Loucy (cell line): ENCODE results near the gene ATG7.

Experiments used
- H2AFZ ChIP-seq: fragments of 200-600 bp; sonication (generic); 2 replicates; pipeline ENCODE4 v1.6.0; 2016; ENCODE audit warnings: antibody characterized with exemption, mild to moderate bottlenecking, low read length, moderate library complexity
- H3F3A ChIP-seq: fragments of 200-600 bp; 2 replicates; pipeline ENCODE4 v1.6.0; 2016; ENCODE audit warnings: antibody characterized with exemption, low read depth, mild to moderate bottlenecking
- H3K27me3 ChIP-seq: fragments of 200-600 bp; sonication (generic); 2 replicates; pipeline ENCODE4 v1.6.1; 2014; ENCODE audit warnings: low read length, mild to moderate bottlenecking; ENCODE audit not compliant: insufficient read depth, poor library complexity, severe bottlenecking
- H3K36me3 ChIP-seq: fragments of 200-600 bp; sonication (generic); 2 replicates; pipeline ENCODE4 v1.6.1; 2016; ENCODE audit warnings: low read length; ENCODE audit not compliant: insufficient read depth
- H3K4me1 ChIP-seq: fragments of 200-600 bp; sonication (generic); 2 replicates; pipeline ENCODE4 v1.5.1; 2014; ENCODE audit warnings: low read length, mild to moderate bottlenecking; ENCODE audit not compliant: insufficient read depth, poor library complexity, severe bottlenecking
- H3K4me2 ChIP-seq: fragments of 200-600 bp; sonication (generic); 2 replicates; pipeline ENCODE4 v1.6.0; 2014; ENCODE audit warnings: antibody characterized with exemption, low read length, low read depth, mild to moderate bottlenecking; ENCODE audit not compliant: poor library complexity, severe bottlenecking
- H3K4me3 ChIP-seq: fragments of 200-600 bp; sonication (generic); 2 replicates; pipeline ENCODE4 v1.5.1; 2014; ENCODE audit warnings: low read length, mild to moderate bottlenecking, mixed read lengths; ENCODE audit not compliant: poor library complexity, severe bottlenecking
- H3K79me2 ChIP-seq: fragments of 200-600 bp; sonication (generic); 2 replicates; pipeline ENCODE4 v1.6.1; 2014; ENCODE audit warnings: low read length; ENCODE audit not compliant: insufficient read depth
- H3K9ac ChIP-seq: fragments of 200-600 bp; sonication (generic); 2 replicates; pipeline ENCODE4 v1.6.0; 2014; ENCODE audit warnings: mild to moderate bottlenecking, low read depth, low read length, moderate library complexity; ENCODE audit not compliant: poor library complexity, severe bottlenecking
- H3K9me2 ChIP-seq: fragments of 200-600 bp; sonication (generic); replicated peaks from 2 replicates; pipeline ENCODE4 v1.6.1; 2016; ENCODE audit warnings: low read depth, low read length, mixed read lengths
- H3K9me3 ChIP-seq: fragments of 200-600 bp; sonication (generic); 2 replicates; pipeline ENCODE4 v1.6.1; 2014; ENCODE audit warnings: mild to moderate bottlenecking, antibody characterized with exemption, low read length, low read depth; ENCODE audit not compliant: insufficient read depth
- H4K20me1 ChIP-seq: fragments of 200-600 bp; sonication (generic); 2 replicates; pipeline ENCODE4 v1.6.0; 2014; ENCODE audit warnings: antibody characterized with exemption, low read length, mild to moderate bottlenecking; ENCODE audit not compliant: insufficient read depth, poor library complexity, severe bottlenecking
- CTCF ChIP-seq: fragments of 200-600 bp; sonication (generic); conservative IDR thresholded peaks from 2 replicates; pipeline ENCODE4 v1.5.1; 2014; ENCODE audit warnings: mild to moderate bottlenecking, antibody characterized with exemption, low read length
- EZH2phosphoT487 ChIP-seq: fragments of 200-600 bp; IDR thresholded peaks from 2 replicates; pipeline ENCODE4 v1.6.1; 2018; ENCODE audit warnings: antibody characterized with exemption, mild to moderate bottlenecking, moderate library complexity, borderline replicate concordance

Gene ATG7, protein sequence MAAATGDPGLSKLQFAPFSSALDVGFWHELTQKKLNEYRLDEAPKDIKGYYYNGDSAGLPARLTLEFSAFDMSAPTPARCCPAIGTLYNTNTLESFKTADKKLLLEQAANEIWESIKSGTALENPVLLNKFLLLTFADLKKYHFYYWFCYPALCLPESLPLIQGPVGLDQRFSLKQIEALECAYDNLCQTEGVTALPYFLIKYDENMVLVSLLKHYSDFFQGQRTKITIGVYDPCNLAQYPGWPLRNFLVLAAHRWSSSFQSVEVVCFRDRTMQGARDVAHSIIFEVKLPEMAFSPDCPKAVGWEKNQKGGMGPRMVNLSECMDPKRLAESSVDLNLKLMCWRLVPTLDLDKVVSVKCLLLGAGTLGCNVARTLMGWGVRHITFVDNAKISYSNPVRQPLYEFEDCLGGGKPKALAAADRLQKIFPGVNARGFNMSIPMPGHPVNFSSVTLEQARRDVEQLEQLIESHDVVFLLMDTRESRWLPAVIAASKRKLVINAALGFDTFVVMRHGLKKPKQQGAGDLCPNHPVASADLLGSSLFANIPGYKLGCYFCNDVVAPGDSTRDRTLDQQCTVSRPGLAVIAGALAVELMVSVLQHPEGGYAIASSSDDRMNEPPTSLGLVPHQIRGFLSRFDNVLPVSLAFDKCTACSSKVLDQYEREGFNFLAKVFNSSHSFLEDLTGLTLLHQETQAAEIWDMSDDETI

DNA sequence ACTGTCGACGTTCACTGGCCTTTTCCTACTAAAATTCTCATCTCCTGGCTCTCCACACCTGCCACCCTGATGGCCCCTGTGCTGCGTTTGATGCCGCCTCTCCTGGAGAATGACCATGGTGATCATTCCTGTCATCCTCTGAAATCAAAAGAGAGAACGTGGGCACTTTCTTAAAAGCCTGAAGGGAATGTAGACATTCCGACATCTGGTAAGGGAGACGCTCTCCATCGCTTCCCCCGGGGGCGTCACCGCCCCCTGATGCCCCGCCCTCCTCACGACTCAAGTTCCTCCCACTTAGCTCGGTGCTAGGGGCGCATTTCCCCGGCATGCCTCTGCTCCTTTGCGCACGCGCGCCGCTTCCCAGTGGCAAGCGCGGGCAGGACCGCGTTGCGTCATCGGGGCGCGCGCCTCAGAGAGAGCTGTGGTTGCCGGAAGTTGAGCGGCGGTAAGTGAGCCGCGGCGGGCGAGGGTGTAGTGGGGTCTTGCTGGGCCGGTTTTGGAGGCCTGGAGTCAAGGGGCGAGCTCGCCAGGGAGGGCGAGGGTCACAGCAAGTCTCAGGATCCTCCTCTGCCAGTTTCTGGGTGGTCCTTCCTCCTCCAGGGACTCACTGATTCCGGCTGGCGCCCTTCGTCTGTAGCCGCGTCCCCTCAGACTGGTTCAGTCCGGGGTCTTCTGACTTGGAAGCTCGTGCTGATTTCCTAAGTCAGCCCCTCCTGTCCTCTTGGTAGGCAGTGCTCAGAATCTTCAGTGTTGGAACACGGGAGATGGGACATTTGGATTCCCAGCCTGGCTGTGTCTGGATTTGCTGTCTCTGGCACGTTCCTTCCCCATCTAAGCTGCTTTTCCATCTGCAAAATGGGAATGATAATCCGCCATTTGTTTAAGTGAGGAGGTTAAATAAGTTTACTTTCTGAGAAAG is at the start of gene ATG7:
Gene ATG7 (plus strand): TSS at position 412 of the 919 bp plus-strand sequence. CDS start 26,299 bp downstream, outside the sequence.
- TF ChIP-seq EZH2phosphoT487 (no peak), CTCF (no peak)
- peaks cover 25% of the 10 kb centered on the region for H3K79me2 ChIP-seq
- H3K9ac ChIP-seq: peak within 1 kb of the TSS; percentile 96
- H3K9me2 ChIP-seq: no peaks in the 10 kb centered on the region
- H3K9me3 ChIP-seq: no peaks in the 10 kb centered on the region
- peaks cover 25% of the 10 kb centered on the region for H3K4me1 ChIP-seq
- no peaks in the 10 kb centered on the region for H3K27me3 ChIP-seq
- H3K36me3 ChIP-seq: no peaks in the 10 kb centered on the region
- H3K4me2 ChIP-seq: peak within 1 kb of the TSS; percentile 90
- no peaks in the 10 kb centered on the region for H3F3A ChIP-seq
- no peaks in the 10 kb centered on the region for H4K20me1 ChIP-seq
- H3K4me3 ChIP-seq: peak within 1 kb of the TSS; percentile 88
- H2AFZ ChIP-seq: peak within 1 kb of the TSS; percentile 95

DNA sequence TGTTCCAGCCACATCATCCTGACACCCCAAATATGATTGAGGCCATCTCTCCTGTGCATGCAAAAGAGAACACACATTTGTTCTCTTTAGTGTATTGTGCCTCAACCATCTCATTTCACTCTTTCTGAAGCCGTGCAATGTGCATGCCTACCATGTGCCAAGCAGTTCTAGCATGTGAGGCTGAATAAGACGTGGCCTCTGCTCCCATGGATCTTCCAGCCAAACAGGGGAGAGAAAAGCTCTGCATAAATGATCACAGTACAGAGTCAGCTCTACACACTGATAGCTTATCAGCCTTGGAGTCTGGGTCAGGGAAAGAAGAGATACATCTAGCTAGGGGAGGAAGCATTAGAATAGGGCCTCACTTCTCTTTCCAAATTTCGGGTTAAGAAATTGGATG is 48.2 kb upstream of the ATG7 start:
- Histone ChIP-seq H3K9me2 (no peaks in the 10 kb centered on the region), H3K9me3 (no peaks in the 10 kb centered on the region), H3K4me1 (peaks cover 33% of the 10 kb centered on the region), H3K4me3 (no peak overlapping the region), H3K4me2 (no peak overlapping the region), H3K36me3 (no peaks in the 10 kb centered on the region), H4K20me1 (no peaks in the 10 kb centered on the region), H3K27me3 (no peaks in the 10 kb centered on the region), H3K79me2 (no peaks in the 10 kb centered on the region), H3F3A (0 out of 2 replicates have a peak, but pooled peaks cover 4% of the 10 kb centered on the region), H3K9ac (no peak overlapping the region), H2AFZ (no peak overlapping the region)
- no peak for TF ChIP-seq EZH2phosphoT487
- no peak for TF ChIP-seq CTCF

- peak overlapping the region; percentile 67 for H3K4me2 ChIP-seq
- H3F3A ChIP-seq: 0 out of 2 replicates have a peak, but pooled peaks cover 4% of the 10 kb centered on the region
- TF ChIP-seq EZH2phosphoT487 (no peak), CTCF (no peak)
- no peaks in the 10 kb centered on the region for H3K36me3 ChIP-seq
- H3K79me2 ChIP-seq: no peaks in the 10 kb centered on the region
- no peaks in the 10 kb centered on the region for H3K9me3 ChIP-seq
- peak overlapping the region; percentile 51 for H3K9ac ChIP-seq
- no peak overlapping the region for H2AFZ ChIP-seq
- H3K9me2 ChIP-seq: no peaks in the 10 kb centered on the region
- H3K4me3 ChIP-seq: peak overlapping the region; percentile 70
- no peaks in the 10 kb centered on the region for H4K20me1 ChIP-seq
- no peaks in the 10 kb centered on the region for H3K27me3 ChIP-seq
- H3K4me1 ChIP-seq: peaks cover 33% of the 10 kb centered on the region
Observed at GRCh38 chr3:11224870-11225229, 47.3 kb upstream of the ATG7 start.
